SK-N-SH (cell line): ENCODE data around the gene NOS1. TPM values are rescaled to one million over a fixed set of nuclear protein-coding genes. Genes with fewer than 3 reads are reported as not detected.

Experiments
- CTCF ChIA-PET: fragments of 300-600, 350-600 bp; formaldehyde crosslinking; extraction: SDS; loops from one replicate; lab custom pipeline; 2021; lab: Yijun Ruan, JAX
- POLR2A ChIA-PET: fragments of 350-600 bp; sonication (Branson Sonifier 250); formaldehyde crosslinking; extraction: SDS; loops from one replicate; lab custom pipeline; 2020; ENCODE audit warnings: antibody characterized with exemption, inconsistent platforms; lab: Yijun Ruan, JAX
- DNase-seq: peaks from one replicate; pipeline ENCODE4 v3.0.0; 2012
- H2AFZ ChIP-seq: fragments of 200-600 bp; sonication (generic); 2 replicates; pipeline ENCODE4 v1.8.1; 2016; ENCODE audit warnings: antibody characterized with exemption, mild to moderate bottlenecking, low read depth
- H3F3A ChIP-seq: fragments of 200-600 bp; sonication (generic); replicated peaks from 2 replicates; pipeline ENCODE3; 2016; ENCODE audit warnings: antibody characterized with exemption, mild to moderate bottlenecking; ENCODE audit not compliant: insufficient read depth
- H3K27ac ChIP-seq, 2 experiments: fragments of 200-500 bp in 1 of 2; fragments of 200-600 bp in 1 of 2; sonication (Bioruptor generic) in 1 of 2; sonication (generic), shearing (Covaris generic) in 1 of 2; 2 replicates each; pipeline versions ENCODE4 v1.5.1 to v1.6.1; 2014 to 2016; ENCODE audit warnings: low read depth in 2 of 2, inconsistent platforms in 1 of 2, low read length in 1 of 2, mild to moderate bottlenecking in 1 of 2, mixed read lengths in 1 of 2
- H3K27me3 ChIP-seq: fragments of 200-600 bp; sonication (generic), shearing (Covaris generic); 2 replicates; pipeline ENCODE4 v1.6.1; 2016; ENCODE audit warnings: mixed run types; ENCODE audit not compliant: insufficient read depth
- H3K36me3 ChIP-seq, 2 experiments: fragments of 200-500 bp in 1 of 2; fragments of 200-600 bp in 1 of 2; sonication (Bioruptor generic) in 1 of 2; sonication (generic) in 1 of 2; replicated peaks in 1 of 2; 2 replicates each; pipeline versions ENCODE3 to v1.5.1; 2014 to 2016; ENCODE audit warnings: low read length in 1 of 2, mild to moderate bottlenecking in 1 of 2; ENCODE audit not compliant: insufficient read depth in 2 of 2, control insufficient read depth in 1 of 2
- H3K4me1 ChIP-seq, 2 experiments: fragments of 200-500 bp in 1 of 2; fragments of 200-600 bp in 1 of 2; sonication (Bioruptor generic) in 1 of 2; sonication (generic), shearing (Covaris generic) in 1 of 2; 2 replicates each; pipeline versions ENCODE4 v1.5.1 to v1.6.1; 2014 to 2016; ENCODE audit warnings: low read depth in 1 of 2, low read length in 1 of 2, mixed run types in 1 of 2; ENCODE audit not compliant: insufficient read depth in 2 of 2, control insufficient read depth in 1 of 2
- H3K4me2 ChIP-seq: fragments of 200-600 bp; sonication (generic), shearing (Covaris generic); 2 replicates; pipeline ENCODE4 v1.6.1; 2017; ENCODE audit warnings: mixed run types
- H3K4me3 ChIP-seq, 2 experiments: fragments of 200-500 bp in 1 of 2; fragments of 200-600 bp in 1 of 2; sonication (Bioruptor generic) in 1 of 2; sonication (generic), shearing (Covaris generic) in 1 of 2; 2 replicates each; pipeline versions ENCODE4 v1.5.1 to v1.8.1; 2014 to 2016; ENCODE audit warnings: low read depth in 2 of 2, inconsistent platforms in 1 of 2, low read length in 1 of 2, mild to moderate bottlenecking in 1 of 2, mixed read lengths in 1 of 2, moderate library complexity in 1 of 2
- H3K79me2 ChIP-seq: fragments of 200-600 bp; sonication (generic); 2 replicates; pipeline ENCODE4 v1.8.1; 2017; ENCODE audit warnings: mild to moderate bottlenecking; ENCODE audit not compliant: insufficient read depth
- H3K9ac ChIP-seq: fragments of 200-600 bp; sonication (generic); 2 replicates; pipeline ENCODE4 v1.6.1; 2017; ENCODE audit warnings: mixed run types
- H3K9me2 ChIP-seq: fragments of 200-600 bp; sonication (generic); 2 replicates; pipeline ENCODE4 v1.6.1; 2017; ENCODE audit warnings: mixed run types
- H3K9me3 ChIP-seq: fragments of 200-600 bp; sonication (generic); 2 replicates; pipeline ENCODE4 v1.6.1; 2017; ENCODE audit warnings: mixed run types, mild to moderate bottlenecking, moderate library complexity
- H4K20me1 ChIP-seq: fragments of 200-600 bp; sonication (generic); 2 replicates; pipeline ENCODE4 v1.6.1; 2017; ENCODE audit warnings: mild to moderate bottlenecking, mixed run types; ENCODE audit not compliant: insufficient read depth
- CTCF ChIP-seq: fragments of 200-600 bp; sonication (generic); IDR thresholded peaks from 2 replicates; pipeline ENCODE4 v1.6.1; 2017; ENCODE audit warnings: antibody characterized with exemption, mild to moderate bottlenecking, moderate library complexity
- ELF1 ChIP-seq: IDR thresholded peaks from 2 replicates; pipeline ENCODE4 v1.4.0; 2012
- EZH2phosphoT487 ChIP-seq: fragments of 200-600 bp; sonication (generic); IDR thresholded peaks from 2 replicates; pipeline ENCODE4 v1.6.1; 2017; ENCODE audit warnings: low read depth, mixed run types, mild to moderate bottlenecking, antibody characterized with exemption, moderate library complexity, borderline replicate concordance
- FOSL2 ChIP-seq: IDR thresholded peaks from 2 replicates; pipeline ENCODE4 v1.4.0; 2012; ENCODE audit warnings: low read depth, mild to moderate bottlenecking, moderate library complexity, borderline replicate concordance
- FOXJ3 ChIP-seq: sonication (generic); formaldehyde crosslinking; IDR thresholded peaks from 2 replicates; pipeline ENCODE4 v1.5.1; 2020; ENCODE audit warnings: mild to moderate bottlenecking, missing genetic modification reagents
- FOXM1 ChIP-seq: IDR thresholded peaks from 2 replicates; pipeline ENCODE4 v1.4.0; 2012; ENCODE audit warnings: low read depth, mild to moderate bottlenecking
- IRF3 ChIP-seq: fragments of 150-350 bp; IDR thresholded peaks from 2 replicates; pipeline ENCODE4 v1.6.1; 2016; ENCODE audit warnings: mild to moderate bottlenecking, low read depth, low read length
- JUND ChIP-seq: IDR thresholded peaks from 2 replicates; pipeline ENCODE4 v1.4.0; 2012
- MAX ChIP-seq: IDR thresholded peaks from 2 replicates; pipeline ENCODE4 v1.4.0; 2012; ENCODE audit warnings: low read depth
- MXI1 ChIP-seq: IDR thresholded peaks from 2 replicates; pipeline ENCODE4 v1.6.1; 2012; ENCODE audit warnings: mild to moderate bottlenecking, low read depth, low read length, improper control_type of control experiment
- NRF1 ChIP-seq: IDR thresholded peaks from 2 replicates; pipeline ENCODE4 v1.6.1; 2012; ENCODE audit warnings: low read depth, mild to moderate bottlenecking, low read length
- POLR2AphosphoS5 ChIP-seq: IDR thresholded peaks from 2 replicates; pipeline ENCODE4 v1.6.1; 2012; ENCODE audit warnings: low read depth, low read length
- RAD21 ChIP-seq: IDR thresholded peaks from 2 replicates; pipeline ENCODE4 v1.6.1; 2012; ENCODE audit warnings: mild to moderate bottlenecking, low read length
- RCOR1 ChIP-seq: fragments of 150-350 bp; IDR thresholded peaks from 2 replicates; pipeline ENCODE4 v1.6.1; 2017; ENCODE audit warnings: antibody characterized with exemption, low read length
- RXRA ChIP-seq: IDR thresholded peaks from 2 replicates; pipeline ENCODE4 v1.4.0; 2012; ENCODE audit warnings: low read depth, mild to moderate bottlenecking, borderline replicate concordance
- SMC3 ChIP-seq: IDR thresholded peaks from 2 replicates; pipeline ENCODE4 v1.6.1; 2012; ENCODE audit warnings: low read depth, low read length, improper control_type of control experiment
- TAF1 ChIP-seq: IDR thresholded peaks from 2 replicates; pipeline ENCODE4 v1.6.1; 2012; ENCODE audit warnings: low read depth, mild to moderate bottlenecking, low read length, moderate library complexity, borderline replicate concordance
- TCF12 ChIP-seq: IDR thresholded peaks from 2 replicates; pipeline ENCODE4 v1.4.0; 2012
- USF2 ChIP-seq: fragments of 150-350 bp; IDR thresholded peaks from 2 replicates; pipeline ENCODE4 v1.6.1; 2017; ENCODE audit warnings: antibody characterized with exemption, low read length, low read depth, borderline replicate concordance
- YY1 ChIP-seq: IDR thresholded peaks from 2 replicates; pipeline ENCODE4 v1.4.0; 2012; ENCODE audit warnings: low read depth, mild to moderate bottlenecking
- WGBS: methylation state at CpG from one replicate; pipeline ENCODE4 v1.1.6; 2017; ENCODE audit warnings: low lambda C conversion rate; 5-methylcytosine and 5-hydroxymethylcytosine counted together
- polyA plus RNA-seq, 3 experiments: library from polyadenylated mRNA; depleted of rRNA; stranded (reverse); fragments of >200 nt; gene quantifications; 2 replicates each; pipeline ENCODE4 v1.2.3, GENCODE V29; 2012

Gene NOS1
- polyA plus RNA-seq, 1 of the 3 experiments (the other 2 are of a cell fraction), result 0.02 TPM

- Histone ChIP-seq H3K9ac (no peak overlapping the region), H3K4me2 (no peak overlapping the region), H3K9me2 (no peaks in the 10 kb centered on the region), H3F3A (no peaks in the 10 kb centered on the region), H3K4me1 (no peaks in the 10 kb centered on the region), H3K4me3 (no peak overlapping the region), H3K27ac (no peak overlapping the region), H3K27me3 (no peaks in the 10 kb centered on the region), H3K36me3 (peaks cover 63 to 68% of the 10 kb centered on the region in 2 experiments), H3K9me3 (no peaks in the 10 kb centered on the region), H2AFZ (no peak overlapping the region), H4K20me1 (no peaks in the 10 kb centered on the region)
- WGBS, result 76% methylated on average over 5 of the region's 5 CpGs
- POLR2A ChIA-PET, result no interaction called here
- TF ChIP-seq RAD21 (no peak), YY1 (no peak), NRF1 (no peak), ELF1 (no peak), FOXJ3 (no peak), POLR2AphosphoS5 (no peak), CTCF (no peak), TCF12 (no peak), FOSL2 (no peak), TAF1 (no peak), SMC3 (no peak), MAX (no peak), MXI1 (no peak), FOXM1 (no peak), USF2 (no peak), IRF3 (no peak)
- TF ChIP-seq, all 33 proteins: peak for 0
- CTCF ChIA-PET, result interaction anchor here (1.1 kb wide), 1 partner anchor 684 kb away, joined by 3 read pairs; no protein-coding TSS in a partner anchor
- no peak for DNase-seq
- H3K79me2 ChIP-seq, result no peaks in the 10 kb centered on the region
Observed at GRCh38 chr12:117165342-117165741, 196.1 kb downstream of the NOS1 start.

- Histone ChIP-seq H2AFZ (no peak overlapping the region), H3K4me3 (no peak overlapping the region), H3K4me2 (no peak overlapping the region), H3K79me2 (no peaks in the 10 kb centered on the region), H3K9me2 (no peaks in the 10 kb centered on the region), H4K20me1 (no peaks in the 10 kb centered on the region), H3F3A (no peaks in the 10 kb centered on the region), H3K36me3 (peaks cover 62 to 71% of the 10 kb centered on the region in 2 experiments), H3K9me3 (no peaks in the 10 kb centered on the region), H3K27ac (no peak overlapping the region), H3K9ac (no peak overlapping the region), H3K4me1 (peaks cover 0 to 4% of the 10 kb centered on the region in 2 experiments; a peak in 1 of 4 replicates), H3K27me3 (no peaks in the 10 kb centered on the region)
- ChIA-PET CTCF (no interaction called here), POLR2A (no interaction called here)
- WGBS, result 86% methylated on average over 7 of the region's 7 CpGs
- TF ChIP-seq JUND (no peak), FOXJ3 (no peak), IRF3 (no peak), EZH2phosphoT487 (no peak), TCF12 (no peak), RCOR1 (no peak), RXRA (no peak)
- no peak for DNase-seq
Observed at GRCh38 chr12:117162633-117163032, 198.8 kb downstream of the NOS1 start.
